Central memory CD4-positive, alpha-beta T cell (primary cell): ENCODE data around the gene ZNF791.
"Not testable (repeated sequence)": the region's sequence is repeated elsewhere in the genome, so short reads cannot be mapped to it uniquely, and the experiment has no call there.

Source experiments
- DNase-seq: peaks from one replicate; pipeline ENCODE4 v3.0.0; 2022
- total RNA-seq, 3 experiments: gene quantifications; one replicate each; lab custom pipeline; 2026; lab: John Stamatoyannopoulos, UW

The ZNF791 gene
- 46.9 to 74.5 (median 73.9) reads per million in 3 experiments for total RNA-seq

DNA sequence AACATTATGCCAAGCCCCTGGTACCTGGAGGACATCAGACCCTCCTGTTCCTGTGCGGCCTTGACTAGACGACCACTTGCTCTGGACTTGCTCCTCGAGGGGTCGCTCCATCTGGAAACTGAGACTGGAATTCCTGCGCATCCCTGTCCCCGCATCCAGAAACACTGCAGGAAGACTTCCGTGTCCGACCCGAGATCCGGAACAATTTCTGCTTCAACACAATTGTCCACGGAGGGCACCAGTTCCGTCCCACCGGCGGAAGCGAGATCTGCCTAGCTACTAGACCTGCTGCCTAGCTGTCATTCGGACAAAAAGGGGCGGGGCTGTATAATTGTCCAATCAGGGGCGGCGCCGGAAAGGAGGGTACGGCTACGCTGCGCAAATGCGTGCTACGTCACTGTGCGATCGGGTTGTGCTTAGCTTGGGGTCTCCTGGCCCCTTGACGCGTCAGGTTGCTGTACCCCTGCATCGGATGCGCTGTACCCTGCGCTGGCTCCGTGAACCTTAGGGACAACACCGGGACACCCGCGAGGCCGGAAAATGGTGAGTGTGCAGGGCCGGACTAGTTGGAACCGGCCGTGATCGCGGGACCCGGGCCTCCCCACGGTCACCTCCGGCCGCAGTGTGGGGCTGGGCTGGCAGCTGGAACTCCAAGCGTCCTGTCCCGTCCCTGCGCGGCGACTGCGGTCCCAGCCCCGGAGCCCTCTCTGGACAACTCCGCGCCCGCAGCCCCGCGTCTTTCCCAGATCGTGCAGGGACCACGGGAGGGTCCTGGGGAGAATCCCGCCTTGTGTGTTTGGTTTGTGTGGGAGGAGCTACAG lies at the start of gene ZNF791, which contains the start of gene ZNF490:
Gene ZNF791 (plus strand): TSS at position 381 of the 821 bp plus-strand sequence. CDS start 160 bp downstream, at position 541.
Gene ZNF490 (minus strand): TSS at position 274 of the 821 bp plus-strand sequence. CDS start 133 bp downstream, at position 141.
- DNase-seq, result peak; percentile 93

DNA sequence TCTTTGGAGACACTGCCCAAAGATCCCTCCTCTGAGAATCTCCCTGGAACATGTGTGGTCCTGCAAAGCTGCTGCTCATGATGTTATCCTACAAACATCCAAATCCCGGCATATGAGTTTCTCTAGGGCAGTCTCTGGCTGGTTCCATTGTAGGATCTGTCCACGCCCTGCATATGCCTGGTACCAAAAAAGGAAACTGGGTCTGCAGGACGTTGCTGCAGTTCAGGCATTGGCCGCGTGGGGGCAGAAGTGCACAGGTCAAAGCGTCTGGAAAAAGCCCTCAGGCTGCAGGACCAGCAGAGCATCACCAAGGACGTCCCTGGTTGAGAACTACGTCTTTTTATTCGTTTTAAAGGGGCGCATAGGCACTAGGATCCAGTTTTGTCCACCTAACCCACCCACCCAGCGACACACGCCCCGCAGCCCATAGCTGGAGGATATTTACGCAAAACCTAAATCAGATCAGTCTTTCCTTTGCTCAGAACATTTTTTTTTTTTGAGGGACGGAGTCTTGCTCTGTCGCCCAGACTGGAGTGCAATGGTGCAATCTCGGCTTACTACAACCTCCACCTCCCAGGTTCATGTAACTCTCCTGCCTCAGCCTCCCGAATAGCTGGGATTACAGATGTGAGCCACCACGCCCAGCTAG lies 46.6 kb upstream of the ZNF791 start:
- peak; percentile 83 for DNase-seq

DNA sequence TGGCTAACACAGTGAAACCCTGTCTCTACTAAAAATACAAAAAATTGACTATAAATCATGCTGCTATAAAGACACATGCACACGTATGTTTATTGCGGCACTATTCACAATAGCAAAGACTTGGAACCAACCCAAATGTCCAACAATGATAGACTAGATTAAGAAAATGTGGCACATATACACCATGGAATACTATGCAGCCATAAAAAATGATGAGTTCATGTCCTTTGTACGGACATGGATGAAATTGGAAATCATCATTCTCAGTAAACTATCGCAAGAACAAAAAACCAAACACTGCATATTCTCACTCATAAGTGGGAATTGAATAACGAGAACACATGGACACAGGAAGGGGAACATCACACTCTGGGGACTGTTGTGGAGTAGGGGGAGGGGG lies 44.3 kb upstream of the ZNF791 start:
- not testable (repeated sequence) for DNase-seq

DNA sequence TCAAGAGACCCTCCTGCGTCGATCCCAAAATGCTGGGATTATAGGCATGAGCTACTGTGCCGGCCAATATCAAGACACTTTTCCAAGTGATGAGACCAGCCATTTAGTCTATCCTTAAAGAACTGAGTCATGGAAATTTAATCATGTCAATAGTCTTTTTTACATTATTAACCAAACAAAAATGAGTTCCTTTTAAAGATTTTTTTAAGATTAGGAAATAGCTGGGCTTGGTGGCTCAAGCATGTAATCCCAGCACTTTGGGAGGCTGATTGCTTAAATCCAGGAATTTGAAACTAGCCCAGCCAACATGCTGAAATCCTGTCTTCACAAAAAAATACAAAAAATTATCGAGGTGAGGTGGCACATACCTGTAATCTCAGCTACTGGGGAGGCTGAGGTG lies 42.8 kb upstream of the ZNF791 start:
- no peak for DNase-seq

DNA sequence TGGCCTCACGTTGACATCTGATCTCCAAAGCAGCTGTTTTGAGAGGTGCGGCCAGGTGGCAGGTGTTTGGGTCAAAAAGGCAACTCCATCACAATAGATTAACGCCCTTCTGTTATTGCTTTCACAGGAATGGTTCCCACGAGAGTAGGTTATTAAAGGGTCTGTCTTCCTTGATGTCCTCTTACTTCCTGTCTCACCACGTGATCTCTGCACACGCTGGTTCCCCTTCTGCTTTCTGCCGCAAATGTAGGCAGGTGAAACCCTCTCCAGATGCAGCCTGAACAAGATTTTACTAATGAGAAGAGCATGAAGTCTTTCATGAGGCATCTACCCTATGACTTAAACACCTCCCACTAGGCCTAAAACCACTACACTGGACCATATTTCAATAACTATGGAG lies 36.7 kb upstream of the ZNF791 start:
- DNase-seq, result no peak

DNA sequence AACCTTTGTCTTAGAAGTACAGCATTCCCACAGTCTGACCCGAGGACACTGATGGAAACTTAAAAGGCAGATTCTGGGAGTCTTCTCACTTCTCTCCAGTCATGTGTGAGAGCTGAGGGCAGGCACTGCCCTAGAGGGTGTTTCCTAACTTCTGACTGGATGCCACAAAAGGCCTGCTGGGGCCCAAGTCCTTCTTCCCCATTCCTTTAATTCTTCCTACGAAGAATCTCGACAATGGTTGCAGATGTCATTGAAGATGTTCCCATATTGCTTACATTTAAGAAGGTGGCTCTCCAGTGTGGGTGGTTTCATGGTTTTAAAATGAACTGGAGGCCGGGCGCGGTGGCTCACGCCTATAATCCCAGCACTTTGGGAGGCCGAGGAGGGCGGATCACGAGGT lies 32.1 kb upstream of the ZNF791 start:
- DNase-seq, result no peak

DNA sequence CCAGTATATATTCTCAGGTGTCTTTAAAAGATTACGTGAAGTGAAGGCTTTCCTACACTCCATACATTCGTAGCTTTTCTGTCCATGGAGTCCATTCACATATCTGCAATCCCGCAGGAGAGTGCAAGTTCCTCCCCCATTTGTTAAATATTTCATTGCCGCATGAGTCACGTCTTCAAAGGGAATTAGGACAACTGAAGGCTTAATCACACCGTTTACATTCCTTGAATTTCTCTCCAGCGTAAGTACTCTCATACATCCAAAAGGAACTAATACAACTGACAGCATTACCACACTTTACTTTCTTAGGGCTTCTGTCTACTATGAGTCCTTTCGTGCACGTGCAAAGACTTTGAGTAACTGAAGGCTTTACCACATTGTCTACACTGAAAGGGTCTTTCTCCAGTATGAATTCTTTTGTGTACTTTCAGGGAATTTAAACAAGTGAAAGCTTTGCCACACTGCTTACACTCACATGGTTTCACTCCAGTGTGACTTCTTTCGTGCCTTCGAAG lies 30.5 kb upstream of the ZNF791 start:
- DNase-seq, result no peak

DNA sequence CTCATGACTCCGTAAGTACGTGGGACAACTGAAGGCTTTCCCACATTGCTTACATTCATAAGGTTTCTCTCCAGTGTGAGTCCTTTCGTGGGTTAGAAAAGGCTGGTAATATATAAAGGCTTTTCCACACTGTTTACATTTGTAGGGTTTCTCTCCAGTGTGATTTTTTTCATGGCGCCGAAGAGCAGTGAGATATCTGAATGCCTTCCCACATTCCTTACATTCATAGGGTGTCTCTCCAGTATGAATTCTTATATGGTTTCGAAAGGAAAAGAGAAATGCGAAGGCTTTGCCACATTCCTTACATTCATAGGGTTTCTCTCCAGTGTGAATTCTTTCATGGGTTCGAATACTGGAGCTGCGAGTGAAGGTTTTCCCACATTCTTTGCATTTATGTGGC lies 29.6 kb upstream of the ZNF791 start:
- DNase-seq, result no peak

DNA sequence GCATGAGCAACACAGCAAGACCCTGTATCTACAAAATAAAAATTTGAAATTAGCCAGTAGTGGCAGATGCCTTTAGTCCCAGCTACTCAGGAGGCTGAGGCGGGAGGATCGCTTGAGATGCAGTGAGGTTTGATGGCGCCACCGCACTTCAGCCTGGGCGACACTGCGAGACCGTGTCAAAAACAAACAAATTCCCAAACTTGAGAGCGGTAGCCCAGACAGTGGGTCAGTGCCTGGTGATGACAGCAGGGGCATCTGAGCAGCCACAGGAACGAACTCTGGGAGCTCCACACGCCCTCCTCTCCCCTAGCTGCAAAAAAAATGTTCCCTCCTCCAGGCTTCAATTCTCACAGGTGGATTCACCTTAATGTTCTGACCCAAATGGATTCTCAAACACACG lies 14.2 kb upstream of the ZNF791 start:
- DNase-seq, result no peak

DNA sequence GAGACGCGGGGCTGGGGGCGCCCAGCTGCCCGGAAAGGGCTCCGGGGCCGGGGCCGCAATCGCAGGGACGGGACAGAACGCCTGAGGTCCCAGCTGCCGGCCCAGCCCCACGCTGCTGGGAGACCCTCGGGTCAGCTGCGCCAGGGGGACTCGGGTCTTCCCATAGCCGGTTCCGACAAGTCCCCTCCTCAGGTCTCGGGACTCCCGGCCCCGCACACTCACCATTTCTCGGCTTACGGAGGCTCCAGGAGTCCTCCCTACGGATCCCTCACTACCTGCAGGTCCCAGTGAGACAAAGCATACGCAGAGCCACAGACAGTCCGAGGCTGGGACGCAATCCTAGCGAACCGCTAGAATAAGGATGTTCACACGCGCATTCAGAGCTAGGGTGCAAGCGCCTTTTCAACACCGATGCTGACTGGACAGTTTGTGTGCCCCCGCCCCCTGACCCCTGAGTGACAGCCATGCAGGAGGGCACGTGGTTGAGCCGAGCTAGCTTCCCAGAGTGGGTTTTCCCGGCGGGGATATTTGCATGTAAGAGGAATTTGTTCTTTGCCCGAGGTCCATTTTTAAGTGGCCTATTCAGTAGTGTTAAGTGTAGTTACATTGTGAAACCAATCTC lies 13.7 kb upstream of the ZNF791 start:
- no peak for DNase-seq

DNA sequence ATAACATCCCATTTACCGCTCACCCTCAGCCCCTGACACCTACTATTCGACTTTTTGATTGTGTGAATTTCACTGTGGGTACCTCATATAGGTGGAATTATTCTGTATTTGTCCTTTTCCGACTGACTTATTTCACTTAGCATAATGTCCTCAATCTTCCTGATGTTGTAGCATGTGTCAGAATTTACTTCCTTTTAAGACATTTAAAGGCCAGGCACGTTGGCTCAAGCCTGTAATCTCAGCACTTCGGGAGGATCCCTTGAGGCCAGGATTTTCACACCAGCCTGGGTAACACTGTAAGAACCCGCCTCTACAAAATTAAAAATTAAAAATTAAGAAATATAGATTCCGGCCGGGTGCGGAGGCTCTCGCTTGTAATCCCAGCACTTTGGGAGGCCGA lies 13.1 kb upstream of the ZNF791 start:
- DNase-seq, result no peak

DNA sequence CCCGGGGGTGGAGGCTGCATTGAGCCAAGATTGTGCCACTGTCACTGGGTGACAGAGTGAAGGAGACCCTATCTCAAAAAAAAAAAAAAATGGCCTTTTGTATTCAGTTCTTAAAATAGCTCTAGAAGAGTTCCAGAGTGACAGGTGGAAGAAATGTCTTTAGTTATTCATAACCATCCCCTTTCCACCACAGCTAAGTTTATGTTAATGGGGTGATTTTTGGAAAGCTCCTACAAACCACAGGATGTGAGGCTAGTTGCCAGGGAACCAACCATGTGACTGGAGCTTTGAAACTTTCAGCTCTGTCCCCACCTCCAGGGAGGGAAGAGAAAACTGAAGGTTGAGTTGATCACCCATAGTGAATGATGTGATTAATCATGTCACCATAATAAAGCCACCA lies 7.0 kb upstream of the ZNF791 start:
- DNase-seq, result peak; percentile 66

DNA sequence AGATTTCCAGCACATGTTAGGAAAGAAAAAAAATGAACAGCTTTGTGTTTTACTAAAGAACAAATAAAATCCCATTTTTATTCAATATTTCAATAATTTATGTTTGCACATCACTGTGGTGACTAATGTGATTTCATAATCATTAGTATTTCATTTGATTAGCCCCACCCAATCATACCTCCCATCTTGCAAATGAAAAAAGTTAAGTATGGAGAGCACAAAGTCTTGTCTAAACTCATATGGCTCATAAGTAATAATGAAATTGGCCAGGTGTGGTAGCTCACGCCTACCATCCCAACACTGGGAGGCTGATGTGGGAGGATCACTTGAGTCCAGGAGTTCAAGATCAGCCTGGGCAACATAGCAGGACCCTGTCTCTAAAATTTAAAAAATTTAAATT lies 3.9 kb upstream of the ZNF791 start:
- no peak for DNase-seq

DNA sequence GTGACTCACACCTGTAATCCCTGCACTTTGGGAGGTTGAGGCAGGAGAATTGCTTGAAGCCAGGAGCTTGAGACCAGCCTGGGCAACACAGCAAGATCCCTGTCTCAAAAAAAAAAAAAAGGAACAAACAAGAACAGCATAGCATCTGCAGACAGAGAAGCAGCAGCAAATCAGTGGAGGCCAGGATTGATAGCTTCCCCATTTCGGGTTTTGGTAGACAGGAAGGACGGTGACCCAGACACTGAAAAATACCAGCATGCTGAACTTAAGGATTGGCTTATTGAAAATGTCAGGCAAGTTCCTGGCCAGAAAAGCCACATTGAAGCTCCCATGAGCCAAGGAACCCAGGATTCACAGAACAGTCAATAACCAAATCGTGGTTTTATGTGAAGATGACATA lies 3.1 kb upstream of the ZNF791 start:
- DNase-seq, result no peak

DNA sequence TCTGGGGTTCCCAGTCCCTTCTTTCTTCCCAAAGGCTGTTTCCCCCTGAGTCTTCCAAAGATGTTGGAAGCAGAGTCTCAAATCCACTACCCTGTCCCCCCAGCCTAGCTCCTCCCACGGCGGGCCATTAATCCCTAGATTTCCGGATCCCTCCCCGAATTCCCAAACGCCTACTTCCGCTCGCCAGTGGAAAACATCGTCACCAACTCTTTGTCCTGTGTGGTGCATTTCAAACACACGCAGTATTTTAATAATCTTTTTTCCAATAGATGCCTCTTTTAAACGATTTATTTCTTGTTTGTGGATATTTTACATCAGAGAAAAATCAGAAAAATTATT lies 610 bp downstream of the ZNF791 start:
- peak; percentile 12 for DNase-seq

DNA sequence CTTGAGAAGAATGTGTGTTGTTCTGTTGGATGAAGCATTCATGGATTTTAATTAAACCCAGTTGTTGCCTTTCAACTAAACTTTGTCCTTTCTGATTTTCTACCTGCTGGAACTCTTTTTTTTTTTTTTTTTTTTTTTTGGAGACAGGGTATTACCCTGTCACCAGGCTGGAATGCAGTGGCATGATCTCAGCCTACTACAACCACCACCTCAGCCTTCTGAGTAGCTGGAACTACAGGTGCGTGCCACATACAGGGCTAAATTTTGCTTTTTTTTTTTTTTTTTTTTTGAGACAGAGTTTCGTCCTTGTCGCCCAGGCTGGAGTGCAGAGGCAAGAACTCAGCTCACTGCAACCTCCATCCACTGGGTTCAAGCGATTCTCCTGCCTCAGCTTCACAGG lies 6.9 kb downstream of the ZNF791 start:
- no peak for DNase-seq

DNA sequence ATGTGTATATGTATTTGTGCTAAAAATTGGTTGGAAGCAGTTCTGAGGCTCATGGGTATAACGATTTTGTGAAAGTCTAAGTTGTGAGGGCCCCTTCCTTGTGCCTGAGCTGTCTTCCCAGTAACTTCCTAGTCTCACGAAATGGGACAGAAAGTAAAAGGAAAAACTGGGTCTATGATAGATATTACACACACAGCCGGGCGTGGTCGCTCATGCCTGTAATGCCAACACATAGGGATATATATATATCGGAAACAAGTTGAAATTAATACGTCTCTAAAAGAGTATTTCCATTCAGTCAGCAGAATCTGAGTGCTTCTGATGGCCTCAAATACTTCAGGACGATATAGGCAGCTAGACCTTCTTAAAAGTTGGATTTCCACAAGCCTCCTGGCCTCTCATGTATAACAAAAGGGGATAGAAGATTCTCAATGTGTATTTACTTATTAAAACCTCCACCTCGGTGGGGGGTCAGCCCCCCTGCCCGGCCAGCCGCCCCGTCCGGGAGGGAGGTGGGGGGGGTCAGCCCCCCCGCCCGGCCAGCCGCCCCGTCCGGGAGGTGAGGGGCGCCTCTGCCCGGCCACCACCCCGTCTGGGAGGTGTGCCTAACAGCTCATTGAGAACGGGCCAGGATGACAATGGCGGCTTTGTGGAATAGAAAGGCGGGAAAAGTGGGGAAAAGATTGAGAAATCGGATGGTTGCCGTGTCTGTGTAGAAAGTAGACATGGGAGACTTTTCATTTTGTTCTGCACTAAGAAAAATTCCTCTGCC lies 10.7 kb downstream of the ZNF791 start:
- not testable (repeated sequence) for DNase-seq

DNA sequence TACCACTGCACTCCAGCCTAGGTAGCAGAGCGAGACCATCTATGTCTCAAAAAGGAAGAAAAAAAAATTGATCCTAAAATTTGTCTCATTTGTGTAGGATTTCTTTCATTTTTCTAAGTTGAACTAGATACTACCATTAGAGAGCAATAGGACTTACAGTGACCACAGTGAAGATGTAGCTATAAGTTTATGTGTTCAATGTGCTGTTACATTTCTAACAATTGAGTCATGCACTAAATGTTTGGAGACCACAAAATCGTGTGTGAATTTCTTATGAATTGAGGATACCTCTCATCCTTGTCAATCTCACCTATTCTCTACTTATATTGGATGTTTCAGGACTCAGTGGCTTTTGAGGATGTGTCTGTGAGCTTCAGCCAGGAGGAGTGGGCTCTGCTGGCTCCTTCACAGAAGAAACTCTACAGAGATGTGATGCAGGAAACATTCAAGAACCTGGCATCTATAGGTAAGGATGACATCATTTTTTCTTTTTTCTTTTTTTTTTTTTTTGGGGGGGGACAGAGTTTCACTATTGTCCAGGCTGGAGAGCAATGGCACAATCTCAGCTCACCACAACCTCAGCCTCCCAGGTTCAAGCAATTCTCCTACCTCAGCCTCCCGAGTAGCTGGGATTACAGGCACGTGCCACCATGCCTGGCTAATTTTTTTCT lies 12.8 kb downstream of the ZNF791 start:
- DNase-seq, result no peak

DNA sequence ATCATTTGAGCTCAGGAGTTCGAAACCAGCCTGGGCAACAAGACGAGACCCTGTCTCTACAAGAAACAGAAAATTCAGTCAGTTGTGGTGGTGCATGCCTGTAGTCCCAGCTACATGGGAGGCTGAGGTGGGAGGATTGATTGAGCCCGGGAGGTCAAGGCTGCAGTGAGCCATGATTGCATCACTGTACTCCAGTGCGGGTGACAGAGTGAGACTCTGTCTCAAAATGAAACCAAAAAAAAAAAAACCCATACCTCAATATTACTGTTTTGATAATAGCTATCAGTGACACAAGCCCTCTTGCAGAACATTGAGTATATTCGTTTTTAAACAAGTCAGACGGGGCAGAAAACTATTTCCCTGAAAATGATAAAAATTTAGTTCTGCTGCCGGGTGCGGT lies 16.2 kb downstream of the ZNF791 start:
- DNase-seq, result no peak

DNA sequence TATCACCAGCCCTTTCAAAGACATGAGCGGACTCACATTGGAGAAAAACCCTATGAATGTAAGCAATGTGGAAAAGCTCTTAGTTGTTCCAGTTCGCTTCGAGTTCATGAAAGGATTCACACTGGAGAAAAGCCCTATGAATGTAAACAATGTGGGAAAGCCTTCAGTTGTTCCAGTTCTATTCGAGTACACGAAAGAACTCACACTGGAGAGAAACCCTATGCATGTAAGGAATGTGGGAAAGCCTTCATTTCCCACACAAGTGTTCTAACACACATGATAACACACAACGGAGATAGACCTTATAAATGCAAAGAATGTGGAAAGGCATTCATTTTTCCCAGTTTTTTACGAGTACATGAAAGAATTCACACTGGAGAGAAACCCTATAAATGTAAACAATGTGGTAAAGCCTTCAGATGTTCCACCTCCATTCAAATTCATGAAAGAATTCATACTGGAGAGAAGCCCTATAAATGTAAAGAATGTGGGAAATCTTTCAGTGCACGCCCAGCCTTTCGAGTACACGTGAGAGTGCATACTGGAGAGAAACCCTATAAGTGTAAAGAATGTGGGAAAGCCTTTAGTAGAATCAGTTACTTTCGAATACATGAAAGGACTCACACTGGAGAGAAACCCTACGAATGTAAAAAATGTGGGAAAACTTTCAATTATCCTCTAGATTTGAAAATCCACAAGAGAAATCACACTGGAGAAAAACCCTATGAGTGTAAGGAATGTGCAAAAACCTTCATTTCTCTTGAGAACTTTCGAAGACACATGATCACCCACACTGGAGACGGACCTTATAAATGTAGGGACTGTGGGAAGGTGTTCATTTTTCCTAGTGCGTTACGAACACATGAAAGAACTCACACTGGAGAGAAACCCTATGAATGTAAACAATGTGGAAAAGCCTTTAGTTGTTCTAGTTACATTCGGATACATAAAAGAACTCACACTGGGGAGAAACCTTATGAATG lies 17.6 kb downstream of the ZNF791 start:
- no peak for DNase-seq

DNA sequence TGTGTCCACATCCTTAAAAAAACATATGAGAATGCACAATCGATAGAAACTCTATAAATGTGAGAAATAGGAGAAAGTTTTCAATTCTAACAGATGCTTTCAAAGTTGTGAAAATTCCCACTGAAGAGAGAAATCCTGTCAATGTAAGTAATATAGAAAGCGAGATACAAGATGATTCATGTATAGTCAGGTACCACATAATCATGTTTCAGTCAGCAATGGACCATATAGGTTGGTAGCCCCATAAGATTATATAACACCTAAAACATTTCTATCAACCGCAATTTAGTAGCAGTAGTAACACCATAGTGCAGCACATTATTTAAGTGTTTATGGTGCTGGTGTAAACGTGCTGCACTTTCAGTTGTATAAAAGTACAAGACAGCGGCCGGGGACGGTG lies 18.5 kb downstream of the ZNF791 start:
- DNase-seq, result no peak
